ENCODE results near the gene PLEKHA4.
"Not testable (repeated sequence)": the region's sequence is repeated elsewhere in the genome, so short reads cannot be mapped to it uniquely, and the experiment has no call there.

Gene PLEKHA4

DNA sequence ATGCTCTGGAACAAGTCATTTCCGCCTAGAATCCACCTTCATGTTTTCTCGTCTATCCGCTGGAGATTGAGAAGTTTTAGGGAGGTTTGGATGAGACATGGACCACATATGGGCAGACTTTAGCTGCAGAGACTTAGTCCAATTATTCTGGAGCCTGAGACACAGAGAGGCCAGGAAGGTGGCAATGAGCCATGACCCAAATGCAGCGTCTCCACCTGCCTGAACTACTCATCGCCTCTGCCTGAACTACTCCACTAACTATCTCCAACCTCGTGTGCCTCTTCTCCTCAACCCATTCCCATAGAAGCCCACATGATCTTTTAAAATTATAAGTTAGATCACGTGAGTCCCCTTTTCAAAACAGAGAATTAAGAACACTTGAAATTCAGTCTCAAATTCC is 5.6 kb downstream of the PLEKHA4 start:
- no peak for DNase-seq

DNA sequence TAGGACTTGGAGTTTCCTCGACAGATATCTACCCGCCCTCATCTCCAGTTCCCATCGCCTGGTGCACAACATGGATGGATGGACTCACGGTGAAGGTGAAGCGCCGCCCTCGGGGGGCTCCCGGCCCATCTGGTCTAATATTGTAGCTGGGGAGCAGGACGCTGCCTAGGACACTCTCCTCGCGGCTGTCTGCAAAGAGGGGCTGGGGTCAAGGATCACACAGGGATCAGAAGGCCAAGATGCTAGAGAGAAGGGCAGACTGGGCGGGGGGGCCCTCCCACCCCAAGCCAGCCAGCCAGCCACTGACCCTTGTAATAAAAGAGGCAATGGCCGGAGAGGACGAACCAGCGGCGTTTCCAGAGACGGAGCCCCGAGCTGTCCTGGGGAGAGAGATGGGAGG is 7.1 kb downstream of the PLEKHA4 start:
- no peak for DNase-seq

DNA sequence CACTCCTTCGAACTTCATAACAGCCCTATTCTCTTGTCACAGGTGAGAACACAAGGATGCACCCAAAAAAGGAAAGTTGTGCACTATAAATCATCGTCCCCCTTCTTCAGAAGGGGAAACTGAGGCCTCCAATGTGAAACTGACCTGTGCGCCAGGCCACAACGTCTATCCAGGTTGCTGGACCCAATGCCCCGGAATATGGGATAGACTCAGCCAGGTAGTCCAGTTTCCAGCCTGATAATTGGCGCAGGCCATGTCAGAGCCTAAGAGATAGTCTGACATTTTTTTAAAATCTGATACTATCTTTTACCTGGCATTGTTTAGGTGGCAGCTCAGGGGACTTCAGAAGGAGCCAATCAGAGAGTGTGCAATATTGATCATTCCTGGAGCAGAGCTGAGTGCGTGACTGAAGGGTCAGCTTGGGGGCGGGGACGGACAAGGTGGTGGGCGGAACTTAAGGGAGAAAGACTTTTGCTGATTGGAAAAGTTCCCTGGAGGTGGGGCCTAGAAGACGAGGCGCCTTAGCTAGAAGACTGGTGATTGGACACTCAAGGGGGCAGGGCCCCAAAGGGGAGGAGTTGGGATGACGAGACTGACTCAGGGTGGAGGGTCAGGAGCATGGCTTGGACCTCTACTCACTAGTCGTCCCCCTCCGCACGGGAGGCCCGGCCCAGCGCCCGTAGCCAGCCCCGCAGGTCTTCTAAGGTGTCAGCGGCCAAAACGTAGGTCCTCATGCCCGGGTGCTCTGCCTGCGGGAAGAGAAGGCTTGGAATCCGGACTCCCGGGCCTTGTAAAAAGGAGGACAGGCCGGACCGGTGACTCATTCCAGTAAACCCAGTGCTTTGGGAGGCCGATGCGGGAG is 8.5 kb downstream of the PLEKHA4 start:
- no peak for DNase-seq

DNA sequence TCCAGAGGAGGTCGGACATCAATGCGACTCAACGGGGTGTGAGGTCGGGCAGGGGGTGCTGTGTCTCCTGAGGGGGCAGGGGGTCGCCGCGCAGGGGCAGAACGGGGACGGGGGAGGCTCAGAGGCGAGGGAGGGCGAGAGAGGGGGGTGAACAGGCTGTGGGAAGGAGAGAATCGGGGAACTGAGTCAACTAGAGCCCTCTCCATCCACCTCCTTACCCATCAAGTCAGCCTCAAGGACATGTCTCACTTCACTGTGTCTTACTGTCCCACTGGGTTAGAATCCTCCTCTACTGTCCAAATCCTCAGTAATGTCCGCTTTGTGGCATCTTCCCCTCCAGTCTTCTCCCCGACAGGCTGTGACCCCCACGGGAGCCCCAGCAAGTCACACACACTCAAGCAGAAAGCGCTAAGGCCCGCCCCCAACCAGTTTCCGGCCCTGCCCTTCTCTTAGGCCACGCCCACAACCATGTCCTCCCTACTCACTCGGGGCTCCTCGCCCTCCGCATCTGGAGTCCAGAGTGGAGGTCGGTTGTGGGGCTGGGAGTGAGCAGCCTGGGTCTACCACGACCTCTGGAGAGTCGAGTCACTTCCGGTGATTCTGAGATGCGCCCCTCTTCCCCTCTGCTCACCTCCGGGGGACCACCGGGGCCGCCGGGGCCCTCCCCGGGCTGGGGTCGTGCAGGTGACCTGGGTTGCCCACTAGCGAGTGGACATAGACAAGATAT is 9.3 kb downstream of the PLEKHA4 start:
- no peak for DNase-seq

DNA sequence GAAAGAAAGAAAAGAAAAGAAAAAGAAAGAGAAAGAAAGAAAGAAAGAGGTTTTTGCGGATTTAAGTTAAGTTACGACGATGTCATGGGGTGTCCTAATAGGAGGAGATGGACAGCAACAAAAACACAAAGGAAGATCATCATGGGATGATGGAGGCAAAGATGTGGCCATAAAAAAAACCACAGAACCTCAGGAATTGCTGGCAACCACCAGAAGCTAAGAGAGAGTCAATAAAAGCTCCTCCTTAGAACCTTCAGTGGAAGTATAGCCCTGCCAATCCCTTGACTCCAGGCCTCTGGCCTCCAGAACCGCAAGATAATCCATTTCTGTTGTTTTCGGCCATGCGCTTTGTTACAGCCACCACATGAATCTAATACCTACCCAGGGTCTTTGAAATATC is 11.5 kb downstream of the PLEKHA4 start:
- DNase-seq, result no peak

DNA sequence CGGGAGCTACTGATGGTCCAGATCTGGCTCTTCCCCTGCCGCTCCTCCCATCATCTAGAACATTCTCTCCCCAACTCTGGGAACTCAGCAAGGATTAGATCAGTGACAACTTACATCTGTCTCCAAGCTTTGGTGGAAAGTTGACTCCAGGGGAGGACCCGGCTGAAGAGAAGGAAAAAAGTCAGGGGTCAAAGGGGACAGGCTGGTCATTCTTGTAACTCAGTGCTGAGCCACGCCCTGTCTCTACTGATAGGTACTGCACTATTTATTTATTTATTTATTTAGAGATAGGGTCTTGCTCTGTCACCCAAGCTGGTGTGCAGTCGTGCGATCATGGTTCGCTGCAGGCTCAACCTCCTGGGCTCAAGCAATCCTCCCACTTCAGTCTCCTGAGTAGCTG is 14.3 kb downstream of the PLEKHA4 start:
- no peak for DNase-seq

DNA sequence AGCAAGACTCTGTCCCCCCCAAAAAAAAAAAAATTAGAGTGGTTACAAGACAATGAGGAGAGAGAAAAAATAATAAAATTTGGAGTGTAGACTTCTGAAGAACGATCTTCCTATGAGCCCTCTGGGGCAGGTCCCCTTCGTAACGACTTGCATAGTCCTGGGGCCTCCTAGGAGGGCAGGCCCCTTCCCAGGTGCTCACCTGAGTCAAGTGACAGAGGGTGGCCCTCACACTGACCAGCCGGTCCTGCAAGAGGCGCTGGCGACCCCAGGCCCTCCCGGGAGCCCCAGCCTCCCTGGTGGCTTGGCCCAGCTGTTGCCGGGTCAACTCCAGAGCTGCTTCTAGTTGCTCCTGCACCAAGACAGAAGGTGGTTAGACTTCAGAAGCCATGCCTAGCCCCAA is 14.9 kb downstream of the PLEKHA4 start:
- DNase-seq, result no peak

DNA sequence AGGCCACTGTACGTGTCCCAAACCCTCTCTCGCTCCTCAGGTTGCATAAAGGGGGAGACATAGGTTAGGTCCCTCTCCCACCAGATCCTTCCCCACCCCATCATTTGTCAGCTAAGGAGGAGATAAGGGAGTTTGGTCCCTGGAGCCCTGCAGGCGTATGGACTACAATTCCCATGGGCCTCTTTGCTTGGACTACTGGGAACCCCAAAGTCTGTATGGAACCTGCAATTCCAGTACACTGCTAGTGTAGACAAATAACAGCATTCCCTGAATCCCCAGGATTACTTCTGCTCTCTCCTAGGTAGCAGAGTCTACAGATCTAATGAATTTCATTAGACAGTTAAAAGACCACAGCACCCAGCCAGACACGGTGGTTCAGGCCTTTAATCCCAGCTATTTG is 16.1 kb downstream of the PLEKHA4 start:
- DNase-seq, result no peak

DNA sequence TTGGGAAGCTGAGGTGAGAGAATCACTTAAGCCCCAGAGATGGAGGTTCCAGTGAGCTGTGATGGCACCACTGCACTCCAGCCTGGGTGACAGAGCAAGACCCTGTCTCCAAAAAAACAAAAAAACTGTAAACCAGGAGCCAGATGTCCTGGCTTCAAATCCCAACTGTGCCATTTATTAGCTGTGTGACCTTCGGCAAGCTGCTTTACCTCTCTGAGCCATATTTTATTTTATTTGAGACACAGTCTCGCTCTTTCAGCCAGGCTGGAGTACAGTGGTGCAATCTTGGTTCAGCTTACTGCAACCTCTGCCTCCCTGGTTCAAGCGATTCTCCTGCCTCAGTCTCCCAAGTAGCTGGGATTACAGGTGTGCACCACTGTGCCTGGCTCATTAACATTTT is 21.8 kb downstream of the PLEKHA4 start:
- not testable (repeated sequence) for DNase-seq

DNA sequence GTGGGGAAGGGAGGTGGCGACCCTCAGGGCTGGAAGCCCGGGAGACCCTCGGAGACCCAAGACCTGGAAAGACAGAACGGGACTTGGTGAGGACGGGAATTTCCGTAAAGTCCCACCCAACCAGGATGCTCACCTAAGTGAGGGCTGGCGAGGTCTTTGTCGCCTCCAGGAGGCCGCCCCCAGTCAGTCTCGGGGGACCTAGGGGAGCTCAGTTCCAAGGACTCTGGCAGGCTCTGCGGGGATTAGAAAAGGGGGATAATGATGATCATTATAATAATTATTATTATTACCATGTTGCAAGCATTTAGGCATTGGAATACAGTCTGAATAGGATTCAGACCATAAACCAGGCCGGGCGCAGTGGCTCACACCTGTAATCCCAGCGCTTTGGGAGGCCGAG is 23.0 kb downstream of the PLEKHA4 start:
- no peak for DNase-seq

DNA sequence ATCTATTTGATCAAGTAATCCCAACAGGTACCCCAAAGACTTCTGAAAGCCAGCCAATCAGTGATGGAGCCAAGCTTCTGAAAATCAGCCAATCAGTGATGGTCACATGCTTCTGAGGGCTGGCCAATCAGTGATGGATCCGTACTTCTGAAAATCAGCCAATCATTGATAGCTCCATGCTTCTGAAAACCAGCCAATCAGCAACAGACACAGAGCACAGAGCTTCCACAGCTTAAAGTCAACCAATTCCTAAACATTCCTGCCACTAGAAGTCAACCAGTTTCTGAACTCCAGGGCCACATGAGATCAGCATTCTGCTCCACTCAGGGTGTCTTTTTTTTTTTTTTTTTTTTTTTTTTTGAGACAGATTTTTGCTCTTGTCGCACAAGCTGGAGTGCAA is 23.9 kb downstream of the PLEKHA4 start:
- no peak for DNase-seq

DNA sequence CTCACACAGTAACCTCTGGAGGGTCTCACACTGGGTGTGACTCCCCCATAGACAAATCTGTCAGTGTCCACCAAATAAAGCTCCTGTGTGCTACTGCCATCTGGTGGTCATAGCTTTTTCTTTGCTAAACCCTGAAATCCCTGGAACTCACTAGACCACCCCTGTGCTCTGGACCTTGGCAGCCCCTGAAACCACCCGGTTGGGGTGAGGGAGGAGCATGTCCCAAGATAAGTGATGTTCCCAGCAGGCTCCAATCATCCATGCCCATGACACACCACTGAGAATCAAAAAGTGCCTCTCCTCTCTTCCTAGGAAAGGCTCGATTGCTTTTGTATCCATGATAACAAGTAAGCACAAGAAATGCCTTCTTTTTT is 25.6 kb downstream of the PLEKHA4 start:
- no peak for DNase-seq

DNA sequence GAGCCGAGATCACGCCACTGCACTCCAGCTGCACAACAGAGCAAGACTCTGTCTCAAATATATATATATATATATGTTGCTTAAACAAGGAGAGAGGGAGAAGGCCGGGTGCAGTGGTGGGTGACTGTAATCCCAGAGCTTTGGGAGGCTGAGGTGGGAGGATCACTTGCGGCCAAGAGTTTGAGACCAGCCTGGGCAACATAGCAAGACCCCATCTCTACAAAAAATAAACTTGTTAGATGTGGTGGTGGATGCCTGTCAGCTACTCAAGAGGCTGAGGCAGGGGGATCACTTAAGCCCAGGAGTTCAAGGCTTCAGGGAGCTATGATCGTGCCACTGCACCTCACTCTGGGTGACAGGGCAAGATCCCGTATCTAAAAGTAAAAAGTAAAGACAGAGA is 26.8 kb downstream of the PLEKHA4 start:
- no peak for DNase-seq

DNA sequence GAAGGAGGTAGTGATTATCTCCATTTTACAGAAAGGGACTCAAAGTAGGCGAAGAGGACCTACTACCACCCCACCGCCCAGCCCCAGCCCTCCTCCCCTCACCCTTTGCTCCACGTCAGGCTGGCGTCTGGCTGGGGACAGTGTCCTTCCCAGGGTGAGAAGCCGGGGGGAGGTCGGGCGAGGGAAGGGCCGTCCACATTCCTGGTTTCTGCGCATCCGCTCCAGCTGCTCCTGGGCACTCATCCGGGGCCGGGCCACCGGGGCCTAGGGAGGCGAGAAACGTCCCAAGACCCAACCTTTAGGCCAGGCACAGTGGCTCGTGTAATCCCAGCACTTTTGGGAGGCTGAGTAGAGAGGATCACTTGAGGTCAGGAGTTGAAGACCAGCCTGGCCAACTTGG is 27.4 kb downstream of the PLEKHA4 start:
- DNase-seq, result no peak

DNA sequence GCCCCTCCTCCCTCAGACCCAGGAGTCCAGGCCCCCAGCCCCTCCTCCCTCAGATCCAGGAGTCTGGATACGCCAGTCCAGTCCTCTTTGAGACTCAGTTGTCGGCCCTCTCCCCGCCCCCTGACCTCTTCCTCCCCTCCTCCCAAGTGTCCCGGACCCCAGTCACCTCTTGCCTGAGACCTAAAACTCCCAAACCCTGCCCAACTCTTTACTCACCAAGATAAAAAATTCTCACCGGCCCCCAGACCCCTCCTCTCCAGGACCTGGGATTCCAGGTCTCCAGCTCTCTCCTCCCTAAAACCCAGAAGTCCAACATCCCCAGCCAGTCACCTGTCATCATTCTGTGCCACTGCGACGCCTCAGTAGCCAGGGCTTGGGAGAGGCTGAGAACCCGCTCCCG is 30.7 kb downstream of the PLEKHA4 start:
- DNase-seq, result no peak

DNA sequence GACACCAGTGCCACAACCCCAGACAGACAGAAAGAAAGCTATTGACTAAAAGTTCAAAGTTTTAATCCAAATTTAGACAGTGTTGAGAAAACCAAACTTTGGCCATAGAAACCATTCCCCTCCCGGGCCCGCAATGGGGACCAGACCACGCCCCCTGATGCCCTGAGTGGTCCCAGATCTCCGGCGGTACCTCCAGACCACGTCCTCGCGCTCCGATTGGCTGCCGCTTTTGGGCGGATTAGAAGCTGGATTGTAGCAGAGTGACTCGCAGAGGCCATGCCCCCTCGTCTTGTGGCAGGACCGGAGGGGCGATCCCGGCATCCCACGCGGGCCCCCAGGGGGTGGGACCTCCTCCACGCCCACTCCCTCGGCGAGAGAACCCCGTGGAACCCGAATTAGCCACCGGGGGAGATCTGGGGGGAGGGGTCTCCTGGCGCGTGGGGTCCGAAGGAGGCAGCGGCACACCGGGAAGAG is 31.3 kb downstream of the PLEKHA4 start:
- DNase-seq, result no peak

DNA sequence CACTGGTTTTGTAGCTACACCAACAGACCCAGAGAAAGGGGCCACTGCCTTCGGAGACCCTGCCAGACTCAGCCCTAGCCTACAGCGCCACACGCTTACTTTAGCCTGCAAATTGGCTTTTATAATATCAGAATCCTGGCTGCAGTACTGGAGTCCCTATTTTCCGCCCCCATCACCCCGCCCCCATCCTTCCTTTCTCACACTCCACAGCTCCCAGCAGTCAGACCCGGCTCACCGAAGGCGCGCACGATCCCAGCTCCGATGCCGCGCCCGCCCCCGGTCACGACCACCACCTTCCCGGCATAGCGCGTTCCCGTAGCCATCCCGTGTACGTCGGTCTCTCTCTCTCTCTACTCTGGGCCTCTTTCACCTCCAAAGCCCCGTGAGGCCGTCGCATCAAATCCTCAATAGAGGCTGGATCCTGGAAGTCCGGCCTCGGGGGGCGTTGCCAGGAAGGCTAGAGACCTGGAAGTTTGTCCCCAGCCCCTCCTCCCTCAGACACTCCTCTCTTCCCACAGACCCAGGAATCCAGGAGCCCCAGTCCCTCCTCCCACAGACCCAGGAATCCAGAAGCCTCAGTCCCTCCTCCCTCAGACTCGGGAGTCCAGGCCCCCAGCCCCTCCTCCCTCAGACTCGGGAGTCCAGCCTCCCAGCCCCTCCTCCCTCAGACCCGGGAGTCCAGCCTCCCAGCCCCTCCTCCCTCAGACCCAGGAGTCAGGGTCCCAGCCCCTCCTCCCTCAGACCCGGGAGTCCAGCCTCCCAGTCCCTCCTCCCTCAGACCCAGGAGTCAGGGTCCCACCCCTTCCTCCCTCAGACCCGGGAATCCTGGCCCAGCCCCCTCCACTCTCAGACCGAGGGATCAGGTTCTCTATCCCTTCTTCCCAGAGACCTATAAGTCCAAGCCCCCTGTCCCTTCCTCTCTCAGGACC is 32.1 kb downstream of the PLEKHA4 start, which contains the start of gene HSD17B14:
Gene HSD17B14 (minus strand): TSS at position 403 of the 929 bp plus-strand sequence. CDS start 80 bp downstream, at position 323.
- peak; percentile 43 for DNase-seq

DNA sequence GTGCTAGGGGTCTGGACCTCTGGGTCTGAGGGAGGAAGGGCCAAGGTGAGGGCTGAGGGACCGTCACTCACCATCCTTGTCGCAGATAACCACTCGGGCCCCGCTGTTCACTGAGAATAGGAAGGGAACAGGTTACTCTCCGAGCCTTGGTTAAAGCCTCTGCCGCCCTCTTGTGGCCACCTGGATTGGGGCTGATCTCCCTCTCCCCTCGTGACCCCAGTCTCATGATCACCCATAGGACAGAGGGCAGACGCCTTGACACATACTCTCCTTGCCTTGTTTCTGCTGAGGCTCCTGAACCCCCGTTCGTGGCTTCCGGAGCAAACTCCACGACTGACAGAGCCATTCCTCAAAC is 32.7 kb downstream of the PLEKHA4 start:
- DNase-seq, result peak; percentile 80

DNA sequence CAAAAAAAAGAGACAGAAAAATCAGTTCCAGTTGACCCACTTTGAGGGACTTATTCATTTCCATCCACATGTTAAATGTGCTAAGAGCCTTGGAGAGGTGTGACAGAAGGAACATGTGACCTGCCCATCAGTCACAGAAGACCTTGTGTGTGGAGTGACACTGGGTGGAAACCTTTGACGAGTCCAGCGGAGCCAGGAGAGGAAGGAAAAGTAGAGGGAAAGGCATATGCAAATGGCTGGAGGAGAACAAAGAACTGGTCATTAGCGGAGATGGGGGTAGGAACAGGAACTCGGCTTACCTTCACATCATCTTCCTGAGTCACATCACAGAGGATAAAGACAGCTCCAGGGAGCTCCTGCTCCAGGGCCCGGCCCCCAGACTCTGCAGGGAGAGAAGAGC is 34.4 kb downstream of the PLEKHA4 start:
- no peak for DNase-seq

DNA sequence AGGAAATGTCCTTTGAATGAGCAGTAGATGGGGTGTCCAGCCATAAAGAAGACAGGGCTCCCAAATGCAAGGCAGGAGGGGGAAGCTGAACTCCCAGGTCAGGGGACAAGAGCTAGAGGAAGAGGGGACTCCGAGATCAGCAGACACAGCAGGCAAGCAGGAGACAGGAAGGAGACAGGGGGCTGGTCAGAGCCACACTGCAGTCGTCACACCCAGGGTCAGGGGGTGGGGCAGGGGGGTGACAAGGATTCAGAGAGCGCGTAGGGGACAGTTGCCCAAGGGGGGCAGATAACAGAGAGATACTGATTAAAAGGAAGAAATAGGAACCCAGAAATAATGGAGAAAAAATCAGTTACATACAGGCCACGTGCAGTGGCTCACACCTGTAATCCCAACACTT is 35.4 kb downstream of the PLEKHA4 start:
- no peak for DNase-seq

DNA sequence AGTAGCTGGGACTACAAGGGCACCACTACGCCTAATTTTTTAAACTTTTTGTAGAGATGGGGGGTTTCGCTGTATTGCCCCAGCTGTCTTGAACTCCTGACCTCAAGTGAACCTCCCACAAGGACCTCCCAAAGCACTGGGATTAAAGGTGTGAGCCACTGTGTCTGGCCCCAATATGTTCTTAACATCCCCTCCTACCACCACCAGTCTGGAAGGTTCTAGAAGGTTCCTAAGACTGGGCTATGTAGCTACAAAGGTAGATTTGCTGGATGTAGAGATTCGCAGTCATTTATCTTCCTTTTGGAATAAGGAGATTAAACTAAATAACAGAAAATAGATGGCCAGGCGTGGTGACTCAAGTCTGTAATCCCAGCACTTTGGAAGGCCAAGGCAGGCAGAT is 37.5 kb downstream of the PLEKHA4 start:
- DNase-seq, result no peak

DNA sequence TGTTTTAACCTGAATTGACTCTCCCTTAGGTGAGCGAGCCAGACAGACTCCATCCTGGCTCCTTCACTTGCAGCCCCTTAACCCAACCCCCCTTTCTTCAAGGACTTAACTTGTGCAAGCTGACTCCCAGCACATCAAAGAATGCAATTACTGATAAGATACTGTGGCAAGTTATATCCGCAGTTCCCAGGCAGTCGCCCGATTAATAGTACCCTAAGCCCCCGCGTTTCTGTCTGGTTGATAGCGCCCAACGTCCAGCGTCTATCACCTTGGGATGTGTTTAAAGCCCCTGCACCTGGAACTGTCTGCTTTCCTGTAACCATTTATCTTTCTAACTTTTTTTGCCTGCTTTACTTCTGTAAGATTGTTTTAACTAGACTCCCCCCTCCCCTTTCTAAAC is 38.3 kb downstream of the PLEKHA4 start:
- DNase-seq, result no peak

DNA sequence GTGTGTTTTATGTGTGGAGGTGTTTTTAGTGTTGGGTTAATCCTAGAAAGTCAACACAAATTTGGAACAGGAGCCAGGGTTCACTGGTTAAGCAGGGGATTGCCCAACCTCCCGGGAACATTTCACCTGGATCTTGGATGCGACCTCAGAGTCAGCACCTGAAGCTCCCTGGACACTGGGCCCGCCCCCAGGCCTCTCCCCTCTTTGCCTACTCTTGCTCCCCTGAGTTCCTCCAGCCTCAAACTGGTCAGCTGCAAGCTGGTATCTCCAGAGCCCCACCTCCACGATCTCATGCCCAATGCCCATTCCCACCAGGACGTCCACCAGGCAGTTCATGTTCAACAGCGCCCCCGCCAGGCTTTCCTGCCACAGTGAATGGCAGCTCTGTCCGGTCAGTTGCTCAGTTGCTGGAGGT is 41.8 kb downstream of the PLEKHA4 start:
- DNase-seq, result no peak
